Neutrophil (primary cell): Measurements from ENCODE around the gene SHROOM2.
"Not testable (repeated sequence)": the region's sequence is repeated elsewhere in the genome, so short reads cannot be mapped to it uniquely, and the experiment has no call there.

Source experiments
- H3K27ac ChIP-seq: fragments of 200-600 bp; sonication (generic); 2 replicates; pipeline ENCODE4 v1.5.1; 2016; ENCODE audit warnings: mild to moderate bottlenecking, moderate library complexity
- H3K27me3 ChIP-seq: fragments of 200-600 bp; sonication (generic); 2 replicates; pipeline ENCODE4 v1.6.0; 2016; ENCODE audit warnings: mild to moderate bottlenecking
- H3K36me3 ChIP-seq: fragments of 200-600 bp; sonication (generic); 2 replicates; pipeline ENCODE4 v1.5.1; 2017
- H3K4me1 ChIP-seq, 2 experiments: fragments of 200-600 bp in 1 of 2; sonication (generic) in 1 of 2; 1 replicate in 1 of 2; 2 replicates in 1 of 2; pipeline versions ENCODE4 v1.5.1 to v1.6.1; 2013 to 2016; ENCODE audit warnings: low read depth in 1 of 2, low read length in 1 of 2, mild to moderate bottlenecking in 1 of 2, moderate library complexity in 1 of 2; ENCODE audit not compliant: control insufficient read depth in 1 of 2, insufficient read depth in 1 of 2
- H3K4me3 ChIP-seq, 2 experiments: fragments of 200-600 bp in 1 of 2; sonication (generic) in 1 of 2; 1 replicate in 1 of 2; 2 replicates in 1 of 2; pipeline ENCODE4 v1.5.1; 2013 to 2016; ENCODE audit warnings: low read depth in 1 of 2, low read length in 1 of 2, mild to moderate bottlenecking in 1 of 2, moderate library complexity in 1 of 2
- H3K9me3 ChIP-seq: fragments of 200-600 bp; sonication (generic); 2 replicates; pipeline ENCODE4 v1.5.1; 2016
- TF ChIP-seq, protein P1 (sequence below): fragments of 200-600 bp; sonication (generic); IDR thresholded peaks from 2 replicates; pipeline ENCODE4 v1.5.1; 2016; ENCODE audit warnings: antibody characterized with exemption

Gene SHROOM2

DNA sequence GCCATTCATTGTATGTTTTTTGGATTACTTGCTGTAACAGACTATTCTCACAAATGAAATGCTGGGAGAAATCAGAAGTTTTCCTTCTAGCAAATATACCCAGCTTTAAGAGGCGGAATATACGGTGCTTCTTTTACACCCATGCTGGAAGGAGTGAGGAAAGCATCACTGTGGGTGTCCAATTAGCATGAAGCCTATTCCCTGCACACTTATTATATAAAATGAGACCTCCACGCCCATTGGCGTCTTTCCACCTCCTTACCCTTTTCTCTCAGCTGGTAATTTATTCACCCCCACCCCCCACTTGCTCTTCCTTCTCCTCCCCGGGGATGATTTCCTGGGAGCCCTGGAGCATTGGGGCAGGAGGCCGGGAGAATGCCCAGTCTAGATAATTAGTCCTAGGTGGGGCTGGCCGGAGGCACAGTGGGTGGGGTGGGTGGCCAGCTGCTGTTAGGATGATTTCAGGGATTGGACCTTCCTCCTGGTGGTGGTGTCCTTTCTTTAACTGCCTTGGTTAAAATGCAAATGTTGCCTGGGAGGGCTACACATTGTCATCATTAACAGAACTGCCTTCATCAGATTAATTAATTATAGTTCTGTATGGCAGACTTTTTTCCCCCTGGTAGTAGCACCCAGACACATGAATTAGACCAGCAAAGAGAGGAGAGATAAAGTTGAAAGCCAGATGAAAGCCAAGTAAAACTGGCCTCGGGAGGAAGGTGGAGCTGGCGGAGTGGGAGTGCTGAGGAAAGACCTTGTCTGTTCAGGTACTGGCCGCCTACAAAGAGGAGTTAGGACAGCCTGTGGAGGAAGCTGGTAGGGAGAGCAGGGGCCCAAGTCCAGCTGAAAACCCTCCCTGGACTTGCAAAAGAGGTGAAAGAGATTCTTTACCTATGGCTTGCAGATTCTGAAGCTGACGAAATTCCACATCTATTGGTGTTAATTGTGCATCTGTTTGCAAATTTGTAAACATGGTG is 11.4 kb downstream of the SHROOM2 start:
- no peak overlapping the region for H3K27ac ChIP-seq
- H3K36me3 ChIP-seq, result no peaks in the 10 kb centered on the region
- no peaks in the 10 kb centered on the region for H3K4me1 ChIP-seq
- no peaks in the 10 kb centered on the region for H3K27me3 ChIP-seq
- no peaks in the 10 kb centered on the region for H3K9me3 ChIP-seq
- no peak overlapping the region for H3K4me3 ChIP-seq
- TF ChIP-seq, protein P1, sequence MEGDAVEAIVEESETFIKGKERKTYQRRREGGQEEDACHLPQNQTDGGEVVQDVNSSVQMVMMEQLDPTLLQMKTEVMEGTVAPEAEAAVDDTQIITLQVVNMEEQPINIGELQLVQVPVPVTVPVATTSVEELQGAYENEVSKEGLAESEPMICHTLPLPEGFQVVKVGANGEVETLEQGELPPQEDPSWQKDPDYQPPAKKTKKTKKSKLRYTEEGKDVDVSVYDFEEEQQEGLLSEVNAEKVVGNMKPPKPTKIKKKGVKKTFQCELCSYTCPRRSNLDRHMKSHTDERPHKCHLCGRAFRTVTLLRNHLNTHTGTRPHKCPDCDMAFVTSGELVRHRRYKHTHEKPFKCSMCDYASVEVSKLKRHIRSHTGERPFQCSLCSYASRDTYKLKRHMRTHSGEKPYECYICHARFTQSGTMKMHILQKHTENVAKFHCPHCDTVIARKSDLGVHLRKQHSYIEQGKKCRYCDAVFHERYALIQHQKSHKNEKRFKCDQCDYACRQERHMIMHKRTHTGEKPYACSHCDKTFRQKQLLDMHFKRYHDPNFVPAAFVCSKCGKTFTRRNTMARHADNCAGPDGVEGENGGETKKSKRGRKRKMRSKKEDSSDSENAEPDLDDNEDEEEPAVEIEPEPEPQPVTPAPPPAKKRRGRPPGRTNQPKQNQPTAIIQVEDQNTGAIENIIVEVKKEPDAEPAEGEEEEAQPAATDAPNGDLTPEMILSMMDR, result no peak

DNA sequence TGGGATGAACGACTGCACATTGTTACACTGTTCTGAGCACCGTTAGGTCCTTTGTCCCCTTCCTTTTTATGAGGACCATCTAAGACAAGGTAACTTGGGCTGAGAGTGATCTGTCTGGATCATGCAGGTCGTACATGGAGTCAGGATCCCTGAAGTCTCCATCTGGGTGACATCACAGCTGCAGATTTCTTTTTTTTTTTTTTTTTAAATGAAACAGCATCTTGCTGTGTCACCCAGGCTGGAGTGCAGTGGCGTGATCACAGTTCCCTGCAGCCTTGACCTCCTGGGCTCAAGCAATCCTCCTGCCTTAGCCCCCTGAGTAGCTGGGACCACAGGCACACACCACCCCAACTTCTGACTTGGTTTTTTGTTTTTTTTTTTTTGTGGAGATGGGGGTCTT is 16.5 kb downstream of the SHROOM2 start:
- H3K27ac ChIP-seq, result no peak overlapping the region
- H3K9me3 ChIP-seq, result no peaks in the 10 kb centered on the region
- TF ChIP-seq, protein P1, result no peak
- H3K36me3 ChIP-seq, result no peaks in the 10 kb centered on the region
- H3K27me3 ChIP-seq, result no peaks in the 10 kb centered on the region
- H3K4me3 ChIP-seq, result no peak overlapping the region
- no peaks in the 10 kb centered on the region for H3K4me1 ChIP-seq

DNA sequence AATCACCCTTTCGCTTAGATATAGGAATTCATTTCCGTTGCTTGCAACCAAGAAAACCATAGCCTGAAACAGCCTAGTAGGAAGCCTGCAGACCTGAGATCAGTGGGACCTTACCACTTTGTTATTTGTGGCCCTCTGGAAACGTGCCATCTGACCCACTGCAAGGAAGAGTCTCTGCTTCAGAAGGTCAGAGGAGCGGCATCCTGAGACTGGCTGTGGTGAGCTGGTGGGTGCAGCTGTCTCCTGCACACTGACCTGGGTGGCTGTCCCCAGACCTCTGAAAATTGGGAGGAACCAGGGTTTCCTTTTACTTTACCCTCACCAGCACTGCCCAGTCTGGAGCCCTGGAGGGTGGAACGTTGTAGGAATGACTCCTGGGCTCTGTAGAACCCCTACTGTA is 18.2 kb downstream of the SHROOM2 start:
- Histone ChIP-seq H3K36me3 (no peaks in the 10 kb centered on the region), H3K27ac (no peak overlapping the region), H3K9me3 (no peaks in the 10 kb centered on the region), H3K4me1 (no peaks in the 10 kb centered on the region), H3K27me3 (no peaks in the 10 kb centered on the region), H3K4me3 (no peak overlapping the region)
- TF ChIP-seq, protein P1, result no peak

DNA sequence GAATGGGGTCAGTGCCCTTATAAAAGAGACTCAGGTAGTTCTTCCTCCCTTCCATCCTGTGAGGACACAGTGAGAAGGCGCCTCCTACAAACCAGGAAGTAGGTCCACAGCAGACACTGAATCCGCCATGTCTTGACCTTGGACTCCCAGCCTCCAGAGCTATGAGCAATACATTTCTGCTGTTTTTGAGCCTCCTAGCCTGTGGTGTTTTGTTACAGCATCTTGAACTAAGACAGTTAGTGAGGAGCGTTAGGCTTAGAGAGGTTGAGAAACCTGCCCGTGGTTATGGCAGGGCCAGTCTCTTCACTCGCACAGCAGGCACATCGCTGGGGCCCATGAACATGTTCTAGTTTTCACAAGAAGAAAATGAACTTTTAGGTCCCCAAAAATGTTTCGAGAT is 19.7 kb downstream of the SHROOM2 start:
- Histone ChIP-seq H3K4me1 (no peaks in the 10 kb centered on the region), H3K4me3 (no peak overlapping the region), H3K9me3 (no peaks in the 10 kb centered on the region), H3K27ac (no peak overlapping the region), H3K27me3 (no peaks in the 10 kb centered on the region), H3K36me3 (no peaks in the 10 kb centered on the region)
- TF ChIP-seq, protein P1, result no peak

DNA sequence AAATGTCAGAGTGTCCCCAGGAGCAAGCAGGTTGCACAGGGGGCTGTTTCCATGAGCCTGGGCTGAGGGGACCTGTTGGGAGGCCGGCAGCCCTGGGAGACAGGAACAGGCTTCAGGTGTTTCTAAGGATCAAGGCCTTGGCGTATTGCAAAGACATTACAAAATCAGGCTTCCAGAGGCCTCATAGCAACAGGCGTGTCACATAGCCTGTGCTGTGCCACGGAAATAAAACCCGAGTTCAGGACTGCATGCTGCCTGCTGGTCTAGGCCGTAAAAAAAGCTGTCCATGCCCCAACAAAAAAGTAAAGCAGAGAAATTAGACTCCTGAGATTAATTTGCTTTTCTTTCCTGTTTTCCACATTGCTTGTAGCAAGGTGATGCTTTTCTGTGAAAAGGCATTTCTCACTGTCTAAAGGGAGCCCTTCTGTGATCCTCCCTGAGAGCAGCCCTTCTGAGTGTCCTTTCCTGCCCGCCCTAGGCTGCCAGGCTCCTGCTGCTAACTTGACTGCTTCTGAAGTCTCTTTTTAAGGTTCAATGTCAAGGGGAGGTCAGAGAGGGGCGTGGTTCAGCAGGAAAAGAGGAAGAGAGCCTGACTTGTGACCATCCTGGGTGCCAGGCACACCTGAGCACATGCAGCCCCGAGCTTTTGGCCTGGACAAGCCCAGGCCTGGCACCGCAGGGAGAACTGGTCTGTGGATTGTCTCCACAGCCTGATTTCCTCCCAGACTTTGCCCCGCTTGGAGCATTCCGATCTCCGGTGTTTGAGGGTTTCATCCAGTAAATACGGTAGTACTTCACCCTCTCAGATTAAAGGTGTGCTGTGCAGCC is 21.3 kb downstream of the SHROOM2 start:
- Histone ChIP-seq H3K27me3 (no peaks in the 10 kb centered on the region), H3K4me1 (no peaks in the 10 kb centered on the region), H3K36me3 (no peaks in the 10 kb centered on the region), H3K9me3 (no peaks in the 10 kb centered on the region), H3K27ac (no peak overlapping the region), H3K4me3 (no peak overlapping the region)
- TF ChIP-seq, protein P1, result no peak

DNA sequence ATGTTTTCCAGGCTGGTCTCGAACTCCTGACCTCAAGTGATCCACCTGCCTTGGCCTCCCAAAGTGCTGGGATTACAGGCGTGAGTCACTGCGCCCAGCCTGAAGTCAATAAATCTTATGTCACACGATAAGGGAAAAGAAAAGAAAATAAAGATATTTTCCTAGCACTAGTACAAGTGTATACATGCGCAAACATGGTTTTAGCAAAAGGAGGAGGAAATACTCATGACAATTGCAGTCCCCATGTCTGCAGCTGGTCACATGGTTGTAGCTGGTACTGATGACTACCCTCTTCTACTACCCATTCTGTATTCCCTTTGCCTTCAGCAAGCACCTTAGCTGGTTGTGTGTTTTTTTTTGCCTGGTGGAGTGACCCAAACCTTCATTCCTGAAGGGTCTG is 23.6 kb downstream of the SHROOM2 start:
- not testable (repeated sequence) for H3K4me3 ChIP-seq, H3K27me3 ChIP-seq, H3K27ac ChIP-seq, H3K36me3 ChIP-seq, H3K9me3 ChIP-seq, H3K4me1 ChIP-seq

DNA sequence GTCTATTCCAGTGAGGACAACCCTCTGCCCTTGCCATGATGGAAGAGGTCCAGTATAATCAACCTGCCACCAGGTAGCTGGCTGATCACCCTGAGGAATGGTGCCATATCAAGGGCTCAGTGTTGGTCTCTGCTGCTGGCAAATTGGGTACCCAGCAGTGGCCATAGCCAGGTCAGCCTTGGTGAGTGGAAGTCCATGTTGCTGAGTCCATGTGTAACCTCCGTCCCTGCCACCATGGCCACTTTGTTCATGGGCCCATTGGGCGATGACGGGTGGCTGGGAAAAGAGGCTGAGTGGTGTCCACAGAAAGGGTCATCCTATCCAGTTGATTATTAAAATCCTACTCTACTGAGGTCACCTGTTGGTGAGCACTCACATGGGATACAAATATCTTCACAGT is 24.9 kb downstream of the SHROOM2 start:
- not testable (repeated sequence) for H3K4me1 ChIP-seq, H3K4me3 ChIP-seq, H3K36me3 ChIP-seq, H3K27ac ChIP-seq, H3K27me3 ChIP-seq, H3K9me3 ChIP-seq
